HEK293 (cell line): ENCODE data around the gene HBP1.

Source experiments
- CTCF ChIA-PET: fragments of 350-600 bp; formaldehyde crosslinking; extraction: SDS; loops from one replicate; lab custom pipeline; 2021; ENCODE audit warnings: antibody characterized with exemption; lab: Yijun Ruan, JAX
- POLR2A ChIA-PET: fragments of 300-600 bp; formaldehyde crosslinking; extraction: SDS; loops from one replicate; lab custom pipeline; 2020; ENCODE audit warnings: antibody characterized with exemption, inconsistent platforms; lab: Yijun Ruan, JAX
- H3K27ac ChIP-seq: fragments of 200-500 bp; sonication (Bioruptor generic); 2 replicates; pipeline ENCODE4 v1.5.1; 2014; ENCODE audit warnings: low read depth, low read length, control low read depth, inconsistent platforms; ENCODE audit errors: extremely low read depth
- H3K36me3 ChIP-seq, 2 experiments: fragments of 200-500 bp in 1 of 2; sonication (Bioruptor generic) in 1 of 2; 1 replicate in 1 of 2; 2 replicates in 1 of 2; pipeline ENCODE4 v1.5.1; 2014 to 2017; ENCODE audit warnings: inconsistent platforms in 2 of 2, low read length in 2 of 2; ENCODE audit not compliant: control insufficient read depth in 2 of 2, insufficient read depth in 1 of 2
- H3K4me1 ChIP-seq: fragments of 200-500 bp; sonication (Bioruptor generic); 2 replicates; pipeline ENCODE4 v1.5.1; 2014; ENCODE audit warnings: mild to moderate bottlenecking, low read length, inconsistent platforms; ENCODE audit not compliant: control insufficient read depth, insufficient read depth
- H3K4me3 ChIP-seq: 2 replicates; pipeline ENCODE4 v1.5.1; 2011; ENCODE audit warnings: low read depth, mild to moderate bottlenecking, control low read depth, low read length, moderate library complexity
- H3K9me3 ChIP-seq: fragments of 200-500 bp; sonication (Bioruptor generic); 2 replicates; pipeline ENCODE4 v1.5.1; 2014; ENCODE audit warnings: low read depth, low read length, inconsistent platforms; ENCODE audit not compliant: control insufficient read depth, insufficient read depth
- EGR2 ChIP-seq: fragments of 450-650 bp; formaldehyde crosslinking; IDR thresholded peaks from 2 replicates; pipeline ENCODE4 v1.5.1; 2016; ENCODE audit warnings: low read depth, missing biosample characterization, missing genetic modification characterization
- ELK4 ChIP-seq: IDR thresholded peaks from 2 replicates; pipeline ENCODE4 v1.6.1; 2011; ENCODE audit warnings: mild to moderate bottlenecking, low read depth, low read length, borderline replicate concordance
- INSM2 ChIP-seq: fragments of 450-650 bp; formaldehyde crosslinking; IDR thresholded peaks from 2 replicates; pipeline ENCODE4 v1.5.1; 2016; ENCODE audit warnings: missing biosample characterization, missing genetic modification characterization
- TRIM28 ChIP-seq: IDR thresholded peaks from 2 replicates; pipeline ENCODE4 v1.6.1; 2011; ENCODE audit warnings: low read length, control low read depth, borderline replicate concordance
- ZBTB17 ChIP-seq: fragments of 450-650 bp; formaldehyde crosslinking; IDR thresholded peaks from 2 replicates; pipeline ENCODE4 v1.5.1; 2016; ENCODE audit warnings: missing biosample characterization, missing genetic modification characterization
- ZEB2 ChIP-seq: fragments of 450-650 bp; formaldehyde crosslinking; IDR thresholded peaks from 2 replicates; pipeline ENCODE4 v1.5.1; 2016; ENCODE audit warnings: missing biosample characterization, missing genetic modification characterization
- ZNF10 ChIP-seq: fragments of 450-650 bp; formaldehyde crosslinking; IDR thresholded peaks from 2 replicates; pipeline ENCODE4 v1.5.1; 2017; ENCODE audit warnings: missing biosample characterization, missing genetic modification characterization
- ZNF174 ChIP-seq: fragments of 450-650 bp; formaldehyde crosslinking; IDR thresholded peaks from 2 replicates; pipeline ENCODE4 v1.5.0; 2017; ENCODE audit warnings: missing biosample characterization, mild to moderate bottlenecking, missing genetic modification characterization
- ZNF221 ChIP-seq: fragments of 450-650 bp; formaldehyde crosslinking; IDR thresholded peaks from 2 replicates; pipeline ENCODE4 v1.5.1; 2017; ENCODE audit warnings: missing biosample characterization, missing genetic modification characterization, borderline replicate concordance
- ZNF23 ChIP-seq: fragments of 450-650 bp; formaldehyde crosslinking; IDR thresholded peaks from 2 replicates; pipeline ENCODE4 v1.5.1; 2016; ENCODE audit warnings: missing biosample characterization, missing genetic modification characterization, borderline replicate concordance
- ZNF24 ChIP-seq: fragments of 450-650 bp; formaldehyde crosslinking; IDR thresholded peaks from 2 replicates; pipeline ENCODE4 v1.5.1; 2016; ENCODE audit warnings: missing biosample characterization, missing genetic modification characterization
- ZNF266 ChIP-seq: fragments of 450-650 bp; formaldehyde crosslinking; IDR thresholded peaks from 2 replicates; pipeline ENCODE4 v1.5.1; 2016; ENCODE audit warnings: missing biosample characterization, missing genetic modification characterization, low read depth
- ZNF292 ChIP-seq: fragments of 450-650 bp; formaldehyde crosslinking; IDR thresholded peaks from 2 replicates; pipeline ENCODE4 v1.5.1; 2016; ENCODE audit warnings: low read depth, missing biosample characterization, missing genetic modification characterization, borderline replicate concordance
- ZNF350 ChIP-seq: fragments of 450-650 bp; formaldehyde crosslinking; IDR thresholded peaks from 2 replicates; pipeline ENCODE4 v1.5.0; 2017; ENCODE audit warnings: missing biosample characterization, mild to moderate bottlenecking, missing genetic modification characterization
- ZNF404 ChIP-seq: fragments of 450-650 bp; formaldehyde crosslinking; IDR thresholded peaks from 2 replicates; pipeline ENCODE4 v1.5.1; 2017; ENCODE audit warnings: missing biosample characterization, missing genetic modification characterization
- ZNF488 ChIP-seq: fragments of 450-650 bp; formaldehyde crosslinking; IDR thresholded peaks from 2 replicates; pipeline ENCODE4 v1.5.1; 2016; ENCODE audit warnings: missing biosample characterization, missing genetic modification characterization
- ZNF560 ChIP-seq: fragments of 450-650 bp; formaldehyde crosslinking; IDR thresholded peaks from 2 replicates; pipeline ENCODE4 v1.5.1; 2017; ENCODE audit warnings: missing biosample characterization, missing genetic modification characterization, borderline replicate concordance
- ZNF561 ChIP-seq: fragments of 450-650 bp; IDR thresholded peaks from 2 replicates; pipeline ENCODE4 v1.5.1; 2018; ENCODE audit warnings: missing biosample characterization, missing genetic modification characterization, borderline replicate concordance
- ZNF585B ChIP-seq: fragments of 450-650 bp; formaldehyde crosslinking; IDR thresholded peaks from 2 replicates; pipeline ENCODE4 v1.5.1; 2016; ENCODE audit warnings: missing biosample characterization, missing genetic modification characterization
- ZNF621 ChIP-seq: fragments of 450-650 bp; formaldehyde crosslinking; IDR thresholded peaks from 2 replicates; pipeline ENCODE4 v1.5.1; 2017; ENCODE audit warnings: missing biosample characterization, missing genetic modification characterization
- ZNF658 ChIP-seq: fragments of 450-650 bp; formaldehyde crosslinking; IDR thresholded peaks from 2 replicates; pipeline ENCODE4; 2016; ENCODE audit warnings: missing biosample characterization, missing genetic modification characterization
- ZNF76 ChIP-seq: fragments of 450-650 bp; formaldehyde crosslinking; IDR thresholded peaks from 2 replicates; pipeline ENCODE4; 2016; ENCODE audit warnings: low read depth, missing biosample characterization, missing genetic modification characterization, borderline replicate concordance
- ZNF785 ChIP-seq: fragments of 450-650 bp; formaldehyde crosslinking; IDR thresholded peaks from 2 replicates; pipeline ENCODE4 v1.5.1; 2016; ENCODE audit warnings: missing biosample characterization, missing genetic modification characterization
- ZNF791 ChIP-seq: fragments of 450-650 bp; formaldehyde crosslinking; IDR thresholded peaks from 2 replicates; pipeline ENCODE4 v1.5.1; 2016; ENCODE audit warnings: missing biosample characterization, missing genetic modification characterization
- ZNF830 ChIP-seq: fragments of 450-650 bp; IDR thresholded peaks from 2 replicates; pipeline ENCODE4 v1.5.0; 2018; ENCODE audit warnings: missing biosample characterization, missing genetic modification characterization, low read depth, mild to moderate bottlenecking, moderate library complexity
- ZXDB ChIP-seq: fragments of 450-650 bp; formaldehyde crosslinking; IDR thresholded peaks from 2 replicates; pipeline ENCODE4 v1.5.1; 2016; ENCODE audit warnings: missing biosample characterization, missing genetic modification characterization
- TF ChIP-seq, protein P1 (sequence below): fragments of 450-650 bp; formaldehyde crosslinking; IDR thresholded peaks from 2 replicates; pipeline ENCODE4 v1.5.1; 2017; ENCODE audit warnings: missing biosample characterization, missing genetic modification characterization
- TF ChIP-seq, protein P2 (sequence below): fragments of 450-650 bp; formaldehyde crosslinking; IDR thresholded peaks from 2 replicates; pipeline ENCODE4 v1.5.1; 2016; ENCODE audit warnings: missing biosample characterization, missing genetic modification characterization

The HBP1 gene

DNA sequence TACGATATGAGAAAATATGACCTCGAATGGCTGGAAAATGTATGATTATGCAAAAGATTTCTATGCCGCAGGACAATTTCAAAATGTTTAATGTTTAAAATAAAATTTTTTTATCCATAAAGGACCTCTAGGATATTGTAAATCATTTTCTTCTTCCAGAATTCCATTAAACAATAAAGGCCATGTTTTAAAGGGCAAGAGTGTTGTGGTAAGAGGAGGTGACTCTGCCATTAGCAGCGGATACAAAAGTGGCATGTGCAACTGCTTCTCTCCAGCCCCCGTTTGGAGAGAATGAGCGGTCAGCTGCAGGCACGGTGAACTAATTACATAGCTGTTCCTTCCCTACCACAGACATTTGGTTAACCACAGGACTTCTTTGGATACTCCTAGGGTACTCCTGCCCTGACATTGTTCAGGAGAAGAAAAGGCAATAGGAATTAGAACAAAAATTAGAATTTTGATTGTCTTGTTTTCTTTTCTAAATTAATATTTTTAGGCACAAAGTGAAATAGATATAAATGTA, 63.8 kb downstream of the HBP1 start (continued):
- TF ChIP-seq ZNF488 (tag by site-specific recombination): no peak
- TF ChIP-seq TRIM28: no peak
- no peak for TF ChIP-seq ZXDB (tag by site-specific recombination)
- no peak for TF ChIP-seq ZNF23

GRCh38 chr7:107233174-107233573, 64.4 kb downstream of the HBP1 start:
- no peaks in the 10 kb centered on the region for H3K36me3 ChIP-seq
- TF ChIP-seq ZNF292 (tag by site-specific recombination) (no peak), ZNF174 (tag by site-specific recombination) (no peak), INSM2 (tag by site-specific recombination) (no peak), ZNF560 (no peak), ZNF23 (no peak), ZNF24 (no peak), ZNF221 (tag by site-specific recombination) (no peak), ZNF658 (no peak), ZNF830 (no peak), ZNF621 (tag by site-specific recombination) (no peak), ZBTB17 (tag by site-specific recombination) (no peak), ZNF10 (tag by site-specific recombination) (no peak), ZEB2 (no peak), ZNF785 (tag by site-specific recombination) (no peak), ZNF561 (tag by site-specific recombination) (no peak), ZNF791 (tag by site-specific recombination) (no peak)
- TF ChIP-seq, protein P1, sequence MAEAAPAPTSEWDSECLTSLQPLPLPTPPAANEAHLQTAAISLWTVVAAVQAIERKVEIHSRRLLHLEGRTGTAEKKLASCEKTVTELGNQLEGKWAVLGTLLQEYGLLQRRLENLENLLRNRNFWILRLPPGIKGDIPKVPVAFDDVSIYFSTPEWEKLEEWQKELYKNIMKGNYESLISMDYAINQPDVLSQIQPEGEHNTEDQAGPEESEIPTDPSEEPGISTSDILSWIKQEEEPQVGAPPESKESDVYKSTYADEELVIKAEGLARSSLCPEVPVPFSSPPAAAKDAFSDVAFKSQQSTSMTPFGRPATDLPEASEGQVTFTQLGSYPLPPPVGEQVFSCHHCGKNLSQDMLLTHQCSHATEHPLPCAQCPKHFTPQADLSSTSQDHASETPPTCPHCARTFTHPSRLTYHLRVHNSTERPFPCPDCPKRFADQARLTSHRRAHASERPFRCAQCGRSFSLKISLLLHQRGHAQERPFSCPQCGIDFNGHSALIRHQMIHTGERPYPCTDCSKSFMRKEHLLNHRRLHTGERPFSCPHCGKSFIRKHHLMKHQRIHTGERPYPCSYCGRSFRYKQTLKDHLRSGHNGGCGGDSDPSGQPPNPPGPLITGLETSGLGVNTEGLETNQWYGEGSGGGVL (tag by site-specific recombination): no peak
- TF ChIP-seq, all 188 proteins: peak for 0
- CTCF ChIA-PET: no interaction called here
- Histone ChIP-seq H3K9me3 (no peaks in the 10 kb centered on the region), H3K27ac (no peak overlapping the region), H3K4me1 (no peaks in the 10 kb centered on the region), H3K4me3 (no peak overlapping the region)
- POLR2A ChIA-PET: no interaction called here

GRCh38 chr7:107233981-107234380, 65.2 kb downstream of the HBP1 start:
- H3K9me3 ChIP-seq: no peaks in the 10 kb centered on the region
- no peaks in the 10 kb centered on the region for H3K4me1 ChIP-seq
- CTCF ChIA-PET: interaction anchor here (0.7 kb wide), 1 partner anchor 11 kb away, joined by 3 read pairs; no protein-coding TSS in a partner anchor
- no peak overlapping the region for H3K4me3 ChIP-seq
- no peak overlapping the region for H3K27ac ChIP-seq
- POLR2A ChIA-PET: no interaction called here
- H3K36me3 ChIP-seq: no peaks in the 10 kb centered on the region
- TF ChIP-seq, protein P2, sequence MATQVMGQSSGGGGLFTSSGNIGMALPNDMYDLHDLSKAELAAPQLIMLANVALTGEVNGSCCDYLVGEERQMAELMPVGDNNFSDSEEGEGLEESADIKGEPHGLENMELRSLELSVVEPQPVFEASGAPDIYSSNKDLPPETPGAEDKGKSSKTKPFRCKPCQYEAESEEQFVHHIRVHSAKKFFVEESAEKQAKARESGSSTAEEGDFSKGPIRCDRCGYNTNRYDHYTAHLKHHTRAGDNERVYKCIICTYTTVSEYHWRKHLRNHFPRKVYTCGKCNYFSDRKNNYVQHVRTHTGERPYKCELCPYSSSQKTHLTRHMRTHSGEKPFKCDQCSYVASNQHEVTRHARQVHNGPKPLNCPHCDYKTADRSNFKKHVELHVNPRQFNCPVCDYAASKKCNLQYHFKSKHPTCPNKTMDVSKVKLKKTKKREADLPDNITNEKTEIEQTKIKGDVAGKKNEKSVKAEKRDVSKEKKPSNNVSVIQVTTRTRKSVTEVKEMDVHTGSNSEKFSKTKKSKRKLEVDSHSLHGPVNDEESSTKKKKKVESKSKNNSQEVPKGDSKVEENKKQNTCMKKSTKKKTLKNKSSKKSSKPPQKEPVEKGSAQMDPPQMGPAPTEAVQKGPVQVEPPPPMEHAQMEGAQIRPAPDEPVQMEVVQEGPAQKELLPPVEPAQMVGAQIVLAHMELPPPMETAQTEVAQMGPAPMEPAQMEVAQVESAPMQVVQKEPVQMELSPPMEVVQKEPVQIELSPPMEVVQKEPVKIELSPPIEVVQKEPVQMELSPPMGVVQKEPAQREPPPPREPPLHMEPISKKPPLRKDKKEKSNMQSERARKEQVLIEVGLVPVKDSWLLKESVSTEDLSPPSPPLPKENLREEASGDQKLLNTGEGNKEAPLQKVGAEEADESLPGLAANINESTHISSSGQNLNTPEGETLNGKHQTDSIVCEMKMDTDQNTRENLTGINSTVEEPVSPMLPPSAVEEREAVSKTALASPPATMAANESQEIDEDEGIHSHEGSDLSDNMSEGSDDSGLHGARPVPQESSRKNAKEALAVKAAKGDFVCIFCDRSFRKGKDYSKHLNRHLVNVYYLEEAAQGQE (tag by site-specific recombination): no peak
- TF ChIP-seq ZNF585B (tag by site-specific recombination) (no peak), ZNF404 (tag by site-specific recombination) (no peak), ELK4 (no peak), ZNF76 (tag by site-specific recombination) (no peak), ZNF350 (tag by site-specific recombination) (no peak), ZNF266 (tag by site-specific recombination) (no peak), EGR2 (no peak)
